Natural killer cell (primary cell): ENCODE results near the gene TK2. TPM values are rescaled to one million over a fixed set of nuclear protein-coding genes. Genes with fewer than 3 reads are reported as not detected.
A peak's percentile ranks its signal among the peaks of the same experiment; 100 is the strongest.

Source experiments
- ATAC-seq, 3 donors: fragments of 150-1000 bp in 2 of 3; fragments of 200-7000 bp in 1 of 3; cut with Tn5 transposase; 1 replicate in 1 of 3; 2 replicates in 2 of 3; pipeline ENCODE4 v1.10.0; 2021; ENCODE audit warnings: mild to moderate bottlenecking in 2 of 3, moderate library complexity in 2 of 3
- DNase-seq, 2 donors: peaks; one replicate each; pipeline versions ENCODE4 v3.0.0 to v3.0.0-alpha.2; 2013 to 2021; ENCODE audit warnings: mixed read lengths in 1 of 2
- H3K27ac ChIP-seq: one replicate; pipeline ENCODE4 v1.5.1; 2013; ENCODE audit warnings: mild to moderate bottlenecking, low read length
- H3K27me3 ChIP-seq: one replicate; pipeline ENCODE4 v1.6.1; 2013; ENCODE audit warnings: low read length; ENCODE audit not compliant: control insufficient read depth, insufficient read depth
- H3K36me3 ChIP-seq: one replicate; pipeline ENCODE4 v1.6.1; 2013; ENCODE audit warnings: low read length; ENCODE audit not compliant: control insufficient read depth, insufficient read depth
- H3K4me1 ChIP-seq: one replicate; pipeline ENCODE4 v1.6.1; 2013; ENCODE audit warnings: low read length; ENCODE audit not compliant: control insufficient read depth, insufficient read depth
- H3K4me3 ChIP-seq: one replicate; pipeline ENCODE4 v1.5.1; 2013; ENCODE audit warnings: low read length
- H3K9me3 ChIP-seq: one replicate; pipeline ENCODE4 v1.6.1; 2013; ENCODE audit warnings: low read length; ENCODE audit not compliant: control insufficient read depth, insufficient read depth
- H3K27ac Mint-ChIP-seq, 2 donors: one replicate each; pipeline ENCODE4 v1.8.0; 2022; ENCODE audit warnings: mild to moderate bottlenecking in 2 of 2, mixed read lengths in 2 of 2, moderate library complexity in 1 of 2
- H3K27me3 Mint-ChIP-seq, 2 donors: one replicate each; pipeline ENCODE4 v1.8.0; 2022; ENCODE audit warnings: low read depth in 2 of 2, mixed read lengths in 2 of 2
- H3K36me3 Mint-ChIP-seq: one replicate; pipeline ENCODE4 v1.8.0; 2022; ENCODE audit warnings: mixed read lengths
- H3K4me1 Mint-ChIP-seq, 2 donors: one replicate each; pipeline ENCODE4 v1.8.0; 2022; ENCODE audit warnings: mixed read lengths in 2 of 2
- H3K4me3 Mint-ChIP-seq: one replicate; pipeline ENCODE4 v1.8.0; 2022; ENCODE audit warnings: mild to moderate bottlenecking, moderate library complexity, mixed read lengths
- H3K9me3 Mint-ChIP-seq, 2 donors: one replicate each; pipeline ENCODE4 v1.8.0; 2022; ENCODE audit warnings: mixed read lengths in 2 of 2
- WGBS: methylation state at CpG from one replicate; pipeline ENCODE4 v1.1.7; 2013; ENCODE audit warnings: missing lambda C conversion rate; ENCODE audit not compliant: insufficient coverage; 5-methylcytosine and 5-hydroxymethylcytosine counted together
- intact Hi-C: fragments of 100-400 bp; cut with micrococcal nuclease; formaldehyde crosslinking; loops from one replicate; pipeline ENCODE4 v1.14.2; 2022
- total RNA-seq, 4 donors: library from RNA; stranded (reverse); fragments of 120-200 nt in 1 of 4; gene quantifications; one replicate each; pipeline versions ENCODE4 v1.2.3 to v1.2.4, GENCODE V29; 2013 to 2022
- TF ChIP-seq, protein P1 (sequence below): fragments of 200-600 bp; IDR thresholded peaks from one replicate; pipeline ENCODE4 v1.8.0; 2022; ENCODE audit warnings: antibody characterized with exemption

The TK2 gene
- total RNA-seq, 3 donors from 2014 or later (not counting 1 experiment from before 2014, with no cell fraction given) = 18.8 to 25.8 (median 25.1) TPM

DNA sequence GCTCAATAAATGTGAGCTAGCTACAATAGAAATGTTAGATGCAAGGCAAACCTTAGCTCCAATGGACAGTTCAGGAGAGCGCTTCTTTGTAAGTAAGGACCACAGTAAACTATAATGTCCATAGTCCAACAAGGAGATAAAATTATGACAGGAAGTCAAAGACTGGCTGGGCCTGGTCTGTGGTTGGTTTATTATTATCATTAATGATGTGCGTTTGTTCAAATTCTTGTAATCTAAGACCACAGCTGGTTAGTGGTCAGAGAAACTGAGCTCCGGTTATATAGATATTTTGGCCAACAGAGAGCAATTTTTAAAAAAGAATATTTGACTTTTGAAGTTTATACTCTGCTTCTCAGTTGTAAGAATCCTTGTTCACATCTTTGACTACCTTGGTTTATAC, 24.6 kb upstream of the TK2 start:
- no peak for DNase-seq
- H3K4me3 Mint-ChIP-seq = no peak overlapping the region
- peaks cover 11% of the 10 kb centered on the region for H3K27me3 ChIP-seq
- TF ChIP-seq, protein P1, sequence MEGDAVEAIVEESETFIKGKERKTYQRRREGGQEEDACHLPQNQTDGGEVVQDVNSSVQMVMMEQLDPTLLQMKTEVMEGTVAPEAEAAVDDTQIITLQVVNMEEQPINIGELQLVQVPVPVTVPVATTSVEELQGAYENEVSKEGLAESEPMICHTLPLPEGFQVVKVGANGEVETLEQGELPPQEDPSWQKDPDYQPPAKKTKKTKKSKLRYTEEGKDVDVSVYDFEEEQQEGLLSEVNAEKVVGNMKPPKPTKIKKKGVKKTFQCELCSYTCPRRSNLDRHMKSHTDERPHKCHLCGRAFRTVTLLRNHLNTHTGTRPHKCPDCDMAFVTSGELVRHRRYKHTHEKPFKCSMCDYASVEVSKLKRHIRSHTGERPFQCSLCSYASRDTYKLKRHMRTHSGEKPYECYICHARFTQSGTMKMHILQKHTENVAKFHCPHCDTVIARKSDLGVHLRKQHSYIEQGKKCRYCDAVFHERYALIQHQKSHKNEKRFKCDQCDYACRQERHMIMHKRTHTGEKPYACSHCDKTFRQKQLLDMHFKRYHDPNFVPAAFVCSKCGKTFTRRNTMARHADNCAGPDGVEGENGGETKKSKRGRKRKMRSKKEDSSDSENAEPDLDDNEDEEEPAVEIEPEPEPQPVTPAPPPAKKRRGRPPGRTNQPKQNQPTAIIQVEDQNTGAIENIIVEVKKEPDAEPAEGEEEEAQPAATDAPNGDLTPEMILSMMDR = no peak
- H3K4me3 ChIP-seq = no peak overlapping the region
- no peak overlapping the region for H3K27ac ChIP-seq
- H3K36me3 ChIP-seq = peaks cover 3% of the 10 kb centered on the region
- no peak overlapping the region for H3K27ac Mint-ChIP-seq
- H3K27me3 Mint-ChIP-seq = peaks cover 12 to 16% of the 10 kb centered on the region in 2 donors
- H3K4me1 Mint-ChIP-seq = peaks cover 28 to 37% of the 10 kb centered on the region in 2 donors
- H3K4me1 ChIP-seq = peaks cover 25% of the 10 kb centered on the region
- H3K36me3 Mint-ChIP-seq = no peaks in the 10 kb centered on the region
- no peaks in the 10 kb centered on the region for H3K9me3 Mint-ChIP-seq
- intact Hi-C loops = no loop called here
- no peaks in the 10 kb centered on the region for H3K9me3 ChIP-seq
- no peak for ATAC-seq
- 89% methylated on average over 3 of the region's 3 CpGs for WGBS

- TF ChIP-seq, protein P1 = no peak
- peaks cover 21% of the 10 kb centered on the region for H3K4me1 ChIP-seq
- peaks cover 3% of the 10 kb centered on the region for H3K36me3 ChIP-seq
- H3K27me3 Mint-ChIP-seq = peaks cover 11 to 12% of the 10 kb centered on the region in 2 donors
- H3K4me3 ChIP-seq = no peak overlapping the region
- H3K27ac Mint-ChIP-seq = no peak overlapping the region
- H3K27ac ChIP-seq = no peak overlapping the region
- H3K4me3 Mint-ChIP-seq = no peak overlapping the region
- H3K9me3 Mint-ChIP-seq = no peaks in the 10 kb centered on the region
- DNase-seq (no peak), ATAC-seq (no peak)
- WGBS = 80% methylated on average over 1 of the region's 1 CpG
- intact Hi-C loops = no loop called here
- peaks cover 24 to 37% of the 10 kb centered on the region in 2 donors for H3K4me1 Mint-ChIP-seq
- H3K36me3 Mint-ChIP-seq = no peaks in the 10 kb centered on the region
- H3K27me3 ChIP-seq = peaks cover 11% of the 10 kb centered on the region
- no peaks in the 10 kb centered on the region for H3K9me3 ChIP-seq
These were observed 24.2 kb upstream of the TK2 start for GRCh38 chr16:66574081-66574480.

DNA sequence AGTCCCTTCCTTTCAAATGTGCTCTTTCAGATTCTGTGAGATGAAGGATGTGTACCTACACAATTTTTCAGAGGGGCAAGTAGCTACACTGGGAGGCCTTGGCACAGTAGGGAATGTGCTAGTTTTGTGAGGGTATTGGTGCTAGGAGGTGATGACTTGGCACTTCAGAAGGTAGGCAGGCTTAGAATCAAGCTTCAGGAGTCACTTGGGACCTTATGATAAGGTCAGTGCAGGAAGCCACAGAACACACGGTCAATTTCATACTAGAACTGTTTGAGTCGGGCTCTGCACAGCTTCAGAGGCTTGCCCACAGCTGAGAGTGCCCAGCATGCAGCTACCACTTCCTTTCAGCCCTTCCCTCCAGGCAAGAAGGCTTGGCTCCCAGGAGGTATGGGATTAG, 22.4 kb upstream of the TK2 start:
- Mint-ChIP-seq H3K36me3 (peaks cover 5% of the 10 kb centered on the region), H3K9me3 (no peaks in the 10 kb centered on the region), H3K4me3 (no peak overlapping the region), H3K4me1 (peaks cover 14 to 29% of the 10 kb centered on the region in 2 donors), H3K27ac (peak overlapping the region; percentile 71 to 72), H3K27me3 (no peaks in the 10 kb centered on the region)
- intact Hi-C loops = no loop called here
- DNase-seq (no peak), ATAC-seq (no peak)
- no peaks in the 10 kb centered on the region for H3K9me3 ChIP-seq
- no peaks in the 10 kb centered on the region for H3K27me3 ChIP-seq
- WGBS = 13% methylated on average over 2 of the region's 2 CpGs
- TF ChIP-seq, protein P1 = no peak
- peaks cover 13% of the 10 kb centered on the region for H3K4me1 ChIP-seq
- H3K4me3 ChIP-seq = no peak overlapping the region
- no peak overlapping the region for H3K27ac ChIP-seq
- H3K36me3 ChIP-seq = peaks cover 8% of the 10 kb centered on the region

GRCh38 chr16:66569827-66570405, 20.0 kb upstream of the TK2 start:
- Histone ChIP-seq H3K36me3 (peaks cover 28% of the 10 kb centered on the region), H3K4me3 (no peak overlapping the region), H3K27ac (no peak overlapping the region), H3K4me1 (peaks cover 13% of the 10 kb centered on the region), H3K9me3 (no peaks in the 10 kb centered on the region), H3K27me3 (no peaks in the 10 kb centered on the region)
- H3K27ac Mint-ChIP-seq = peak overlapping the region; percentile 71 to 72
- WGBS = 88% methylated on average over 2 of the region's 3 CpGs
- peaks cover 18 to 36% of the 10 kb centered on the region in 2 donors for H3K4me1 Mint-ChIP-seq
- H3K9me3 Mint-ChIP-seq = no peaks in the 10 kb centered on the region
- intact Hi-C loops = no loop called here
- H3K27me3 Mint-ChIP-seq = no peaks in the 10 kb centered on the region
- peaks cover 8% of the 10 kb centered on the region for H3K36me3 Mint-ChIP-seq
- TF ChIP-seq, protein P1 = no peak
- ATAC-seq = peak in 1 of 3 donors; percentile 42
- no peak overlapping the region for H3K4me3 Mint-ChIP-seq
- no peak for DNase-seq
